Kidney (tissue), 14 donors: Measurements from ENCODE around the gene GABPB1. TPM values are rescaled to one million over a fixed set of nuclear protein-coding genes. Genes with fewer than 3 reads are reported as not detected.

Experiments
- DNase-seq, 5 donors: peaks; one replicate each; pipeline ENCODE4 v3.0.0-alpha.2; 2013 to 2020
- FAIRE-seq: peaks from 2 replicates; lab custom pipeline; 2012; peaks lifted over from hg19 to GRCh38; lab: Jason Lieb, UNC
- H3K27ac ChIP-seq, 2 donors: one replicate each; pipeline ENCODE4 v1.7.0; 2013; ENCODE audit warnings: low read depth in 2 of 2, low read length in 2 of 2, inconsistent platforms in 1 of 2
- H3K27me3 ChIP-seq: one replicate; pipeline ENCODE4 v1.7.1; 2013; ENCODE audit warnings: low read length, inconsistent platforms; ENCODE audit not compliant: control insufficient read depth, insufficient read depth
- H3K36me3 ChIP-seq, 3 donors: one replicate each; pipeline versions ENCODE4 v1.7.0 to v1.7.1; 2013; ENCODE audit warnings: low read length in 3 of 3, control low read depth in 1 of 3, inconsistent platforms in 1 of 3; ENCODE audit not compliant: insufficient read depth in 3 of 3, control insufficient read depth in 2 of 3
- H3K4me1 ChIP-seq, 3 donors: one replicate each; pipeline versions ENCODE4 v1.7.0 to v1.7.1; 2013; ENCODE audit warnings: low read length in 3 of 3, inconsistent platforms in 1 of 3, low read depth in 1 of 3; ENCODE audit not compliant: control insufficient read depth in 2 of 3, insufficient read depth in 2 of 3
- H3K4me3 ChIP-seq, 3 donors: one replicate each; pipeline versions ENCODE4 v1.7.0 to v1.8.1; 2013; ENCODE audit warnings: low read length in 3 of 3, control low read depth in 1 of 3, inconsistent platforms in 1 of 3
- H3K9ac ChIP-seq, 3 donors: one replicate each; pipeline versions ENCODE4 v1.7.0 to v1.7.1; 2013; ENCODE audit warnings: low read length in 3 of 3, control low read depth in 1 of 3, inconsistent platforms in 1 of 3
- H3K9me3 ChIP-seq, 3 donors: one replicate each; pipeline versions ENCODE4 v1.7.0 to v1.7.1; 2013; ENCODE audit warnings: low read length in 3 of 3, control low read depth in 1 of 3, inconsistent platforms in 1 of 3; ENCODE audit not compliant: control insufficient read depth in 2 of 3, insufficient read depth in 1 of 3
- CTCF ChIP-seq: IDR thresholded peaks from 3 replicates; pipeline ENCODE4 v1.5.1; 2012; ENCODE audit warnings: mild to moderate bottlenecking, moderate library complexity, borderline replicate concordance; ENCODE audit not compliant: insufficient read depth; ENCODE audit errors: extremely low read depth
- intact Hi-C: fragments of 100-400 bp; cut with DNase I; formaldehyde crosslinking; loops from one replicate; pipeline ENCODE4 v1.11.1; 2022
- polyA plus RNA-seq: library from polyadenylated mRNA; stranded (reverse); fragments of 350-450 nt; fragmentation: Illumina TruSeq; extraction: RNeasy Lipid Tissue Mini Kit (QIAGEN cat#74804); gene quantifications from one replicate; pipeline ENCODE4 v1.2.3, GENCODE V29; 2014; ENCODE audit warnings: low read depth, low replicate concordance; ENCODE audit not compliant: insufficient read depth
- total RNA-seq: library from RNA; stranded (reverse); fragmentation: NEBNext Ultra II Directional; extraction: Animal tissue kit (Norgen Biotek cat#: 25700); gene quantifications from one replicate; pipeline ENCODE4 v1.2.1, GENCODE V29; 2021
- donor health status: control.
- donor health status: control.
- donor health status: control.
- donor health status: control.
- donor health status: control.
- donor health status: DM: yes; HTN: yes; CAD: no.
- donor health status: Normal renal cell carcinoma (clear cell type).

GABPB1 gene
- total and polyA plus RNA-seq, 2 donors from 2014 or later = 6.2 to 20.6 TPM

DNA sequence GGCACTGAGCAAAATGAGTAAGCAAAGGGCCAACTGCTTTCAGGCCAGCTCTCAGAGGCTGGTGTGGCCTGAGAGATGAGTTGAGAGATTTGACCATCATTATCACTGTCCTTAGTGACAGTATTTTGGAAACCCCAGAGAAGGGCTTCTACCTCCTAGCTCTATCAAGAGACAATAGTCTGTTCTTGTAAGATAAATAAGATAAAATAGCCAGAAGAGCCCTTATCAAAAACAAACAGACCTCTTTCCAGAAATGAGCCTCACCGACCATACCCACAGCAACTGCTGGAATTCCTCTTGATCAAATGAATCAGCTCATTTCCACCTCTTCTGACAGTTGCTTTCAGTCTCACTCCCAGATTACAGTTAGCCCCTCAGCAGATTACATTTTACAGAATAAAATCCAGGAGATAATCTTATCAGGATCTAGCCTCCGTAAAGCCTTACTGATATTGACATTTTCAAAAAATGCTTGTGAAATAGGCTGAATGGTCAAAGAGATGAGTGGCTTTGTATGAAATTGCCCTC, 94.0 kb downstream of the GABPB1 start:
- no peak for TF ChIP-seq CTCF
- Histone ChIP-seq H3K4me3 (no peak overlapping the region), H3K9ac (no peak overlapping the region), H3K27ac (no peak overlapping the region), H3K36me3 (no peaks in the 10 kb centered on the region), H3K27me3 (no peaks in the 10 kb centered on the region), H3K4me1 (no peaks in the 10 kb centered on the region), H3K9me3 (no peaks in the 10 kb centered on the region)
- FAIRE-seq (no peak), DNase-seq (no peak)
- intact Hi-C loops = no loop called here

- Histone ChIP-seq H3K4me1 (no peaks in the 10 kb centered on the region), H3K9ac (no peak overlapping the region), H3K36me3 (no peaks in the 10 kb centered on the region), H3K4me3 (no peak overlapping the region), H3K27me3 (no peaks in the 10 kb centered on the region), H3K27ac (no peak overlapping the region), H3K9me3 (no peaks in the 10 kb centered on the region)
- DNase-seq (no peak), FAIRE-seq (no peak)
- intact Hi-C loops = no loop called here
- TF ChIP-seq CTCF = no peak
Observed at GRCh38 chr15:50259276-50259675, 95.7 kb downstream of the GABPB1 start.

DNA sequence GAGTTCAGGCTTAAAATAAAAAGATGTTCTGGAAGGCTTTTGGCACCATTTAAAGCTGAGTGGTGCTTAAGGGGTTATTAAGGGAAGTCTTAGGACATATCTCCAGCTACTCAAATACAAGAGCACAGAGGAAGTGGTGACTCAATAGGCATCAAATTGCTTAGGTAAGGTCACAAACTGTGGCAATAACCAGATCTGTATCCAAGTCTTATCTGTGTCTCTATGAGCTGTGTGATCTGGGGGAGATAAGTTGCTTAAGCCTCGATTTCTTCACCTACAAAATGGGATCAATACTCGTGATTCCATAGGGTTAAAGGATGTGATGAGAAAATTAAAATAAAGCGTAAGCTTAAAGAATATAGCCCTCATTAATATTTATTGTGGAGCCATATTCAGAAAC, 97.1 kb downstream of the GABPB1 start:
- Histone ChIP-seq H3K27ac (no peak overlapping the region), H3K9ac (no peak overlapping the region), H3K4me1 (no peaks in the 10 kb centered on the region), H3K4me3 (no peak overlapping the region), H3K9me3 (no peaks in the 10 kb centered on the region), H3K27me3 (no peaks in the 10 kb centered on the region), H3K36me3 (no peaks in the 10 kb centered on the region)
- FAIRE-seq (no peak), DNase-seq (no peak)
- no peak for TF ChIP-seq CTCF
- intact Hi-C loops = no loop called here

DNA sequence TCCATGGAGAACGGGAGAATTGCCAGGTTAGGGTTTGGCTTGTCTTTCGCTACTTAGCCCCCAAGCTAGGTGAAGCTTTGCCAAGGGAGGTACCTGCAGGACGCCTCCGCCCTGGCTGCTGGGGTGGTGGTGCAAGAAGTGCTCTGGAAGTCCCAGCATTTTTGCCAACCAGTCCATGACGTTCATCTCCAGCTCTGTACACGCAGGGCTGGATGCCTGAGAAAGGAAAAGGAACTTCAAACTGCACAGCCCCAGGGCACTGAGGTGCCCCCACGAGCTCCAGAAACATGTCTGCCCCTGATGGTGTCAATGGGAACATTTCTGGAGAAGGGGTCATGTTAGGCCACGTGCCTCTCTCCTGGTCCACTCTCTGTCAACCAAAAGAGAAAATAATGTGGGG, 97.7 kb downstream of the GABPB1 start:
- intact Hi-C loops = no loop called here
- H3K9ac ChIP-seq = no peak overlapping the region
- FAIRE-seq (no peak), DNase-seq (no peak)
- H3K4me1 ChIP-seq = no peaks in the 10 kb centered on the region
- H3K27ac ChIP-seq = no peak overlapping the region
- H3K36me3 ChIP-seq = no peaks in the 10 kb centered on the region
- no peak overlapping the region for H3K4me3 ChIP-seq
- no peak for TF ChIP-seq CTCF
- H3K9me3 ChIP-seq = no peaks in the 10 kb centered on the region
- H3K27me3 ChIP-seq = no peaks in the 10 kb centered on the region
